GM18511 (cell line): ENCODE results near the gene SPAG8.

ENCODE experiments used
- ATAC-seq: cut with Tn5 transposase; IDR thresholded peaks from one replicate; pipeline ENCODE4 v1.9.1; 2021; ENCODE audit warnings: mild to moderate bottlenecking, moderate library complexity; ENCODE audit not compliant: unreplicated experiment

The SPAG8 gene

DNA sequence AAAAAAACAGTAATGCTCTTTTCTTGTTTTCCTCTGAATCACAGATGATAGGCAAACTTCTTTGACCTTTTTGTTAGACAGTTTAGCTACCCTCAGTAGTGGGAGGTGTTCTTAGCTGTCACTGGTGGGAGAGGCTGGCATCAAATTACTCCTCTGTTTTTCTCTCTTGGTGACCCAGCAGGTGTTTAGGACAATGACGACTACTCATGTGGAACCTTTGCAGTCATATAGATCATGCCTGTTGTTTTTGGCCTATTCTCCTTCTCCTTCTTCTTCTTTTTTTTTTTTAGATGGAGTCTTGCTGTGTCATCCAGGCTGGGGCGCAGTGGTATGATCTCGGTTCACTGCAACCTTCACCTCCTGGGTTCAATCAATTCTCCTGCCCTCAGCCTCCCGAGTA lies 36.0 kb downstream of the SPAG8 start:
- ATAC-seq, result no peak

DNA sequence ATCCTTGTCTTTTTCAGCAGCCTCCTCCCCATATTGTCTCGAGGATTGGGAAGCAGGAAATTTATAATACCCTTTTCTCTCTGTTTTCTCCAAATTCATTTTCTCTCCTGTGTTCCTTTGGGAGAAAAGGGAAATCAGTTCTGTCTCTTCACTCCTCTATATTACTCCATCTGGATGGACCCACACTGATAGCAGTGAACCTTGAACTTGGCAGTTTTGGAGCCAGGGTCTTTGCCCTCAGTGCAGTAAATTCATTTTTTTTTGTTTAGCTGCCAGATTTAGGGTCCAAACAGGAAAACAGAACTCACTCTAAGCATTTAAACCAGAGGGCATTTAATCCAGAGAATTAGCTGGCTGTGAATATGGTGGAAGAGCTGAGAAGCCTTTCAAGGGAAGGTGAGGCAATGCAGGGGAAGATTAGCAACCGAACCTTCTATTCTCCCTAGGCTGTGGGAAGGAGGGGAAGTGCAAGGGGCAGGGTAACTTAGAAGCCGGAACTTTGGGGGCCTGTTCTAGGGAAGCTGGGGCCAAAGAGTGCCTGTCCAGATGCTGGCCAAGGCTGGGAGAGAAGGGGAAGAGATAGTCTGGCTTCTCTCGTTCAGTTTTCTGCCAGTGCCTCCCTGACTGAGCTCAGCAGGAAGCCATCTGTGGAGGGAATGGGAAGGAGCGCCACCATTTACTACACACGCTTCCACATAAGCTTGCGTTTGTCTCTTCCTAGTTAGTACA lies 37.0 kb downstream of the SPAG8 start:
- ATAC-seq, result no peak

DNA sequence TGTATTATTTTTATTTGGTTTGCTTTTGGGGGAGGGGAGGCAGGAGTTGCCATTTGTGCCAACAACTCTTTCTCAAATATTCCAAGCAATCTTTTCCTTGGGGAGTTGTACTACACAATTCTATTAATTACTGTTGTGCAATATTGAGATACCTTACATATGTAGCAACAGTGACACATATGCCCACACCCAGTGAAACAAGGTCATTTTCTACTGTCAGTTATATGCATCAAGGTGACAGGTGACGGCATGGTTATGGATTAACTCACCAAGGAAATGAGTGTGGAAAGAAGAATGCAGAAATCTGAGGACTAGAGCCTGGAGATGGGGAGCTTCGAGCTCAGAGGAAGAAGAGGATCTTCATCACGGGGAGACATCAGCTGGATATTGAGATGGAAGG lies 40.1 kb downstream of the SPAG8 start:
- no peak for ATAC-seq

DNA sequence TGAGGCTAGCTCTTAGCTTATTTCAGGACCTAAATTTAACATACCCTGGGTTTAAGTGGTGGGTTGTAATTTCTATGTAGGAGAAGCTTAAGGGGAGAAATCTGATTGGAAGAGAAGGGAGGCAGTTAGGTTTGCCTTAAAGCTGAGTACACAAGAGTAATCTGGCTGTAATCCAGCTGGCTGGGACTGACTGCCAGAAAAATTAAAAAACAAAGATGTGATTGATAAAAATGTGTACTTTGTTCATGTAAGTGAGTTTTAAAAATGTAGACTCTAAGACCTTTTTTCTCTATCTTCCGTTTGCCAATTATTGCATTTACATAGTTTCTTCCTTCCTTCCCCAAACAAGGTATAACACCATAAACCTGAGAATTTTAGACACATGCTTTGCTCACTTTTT lies 40.5 kb downstream of the SPAG8 start:
- ATAC-seq, result no peak

DNA sequence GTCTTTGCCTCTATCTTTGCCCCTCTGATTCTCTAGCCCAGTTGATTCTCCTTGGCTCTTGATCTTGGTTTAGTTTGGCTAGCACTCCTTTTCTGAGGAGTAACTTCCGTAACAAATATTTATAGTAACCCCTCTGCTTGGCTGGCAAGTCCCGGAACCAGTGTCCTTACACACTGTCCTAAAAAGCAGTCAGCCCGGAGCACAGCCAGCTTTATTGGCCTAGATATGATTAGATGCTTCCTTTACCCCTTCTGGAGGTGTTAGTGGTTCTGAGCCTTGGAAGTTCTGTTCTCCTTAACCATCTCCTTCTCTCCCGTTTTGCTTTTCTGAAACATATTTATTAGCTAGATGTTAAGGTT lies 41.0 kb downstream of the SPAG8 start:
- no peak for ATAC-seq

DNA sequence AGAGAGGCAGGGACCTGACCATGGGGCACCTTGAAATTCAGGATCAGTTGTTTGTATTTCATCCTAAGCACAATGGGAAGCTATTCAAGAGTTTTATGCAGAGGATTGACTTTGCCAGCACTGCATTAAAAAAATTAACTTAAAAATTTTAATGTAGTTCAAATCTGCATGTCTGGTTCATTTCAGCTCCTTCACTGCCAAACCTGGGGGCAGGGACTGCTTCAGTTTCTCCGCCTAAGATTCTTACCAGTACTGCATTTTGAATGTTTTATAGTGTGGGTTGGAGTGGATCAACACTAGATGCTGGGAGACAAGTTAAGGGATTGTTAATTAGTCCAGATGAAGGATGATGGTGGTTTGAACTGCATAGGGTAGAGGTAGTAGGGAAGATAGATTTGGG lies 42.3 kb downstream of the SPAG8 start:
- no peak for ATAC-seq

DNA sequence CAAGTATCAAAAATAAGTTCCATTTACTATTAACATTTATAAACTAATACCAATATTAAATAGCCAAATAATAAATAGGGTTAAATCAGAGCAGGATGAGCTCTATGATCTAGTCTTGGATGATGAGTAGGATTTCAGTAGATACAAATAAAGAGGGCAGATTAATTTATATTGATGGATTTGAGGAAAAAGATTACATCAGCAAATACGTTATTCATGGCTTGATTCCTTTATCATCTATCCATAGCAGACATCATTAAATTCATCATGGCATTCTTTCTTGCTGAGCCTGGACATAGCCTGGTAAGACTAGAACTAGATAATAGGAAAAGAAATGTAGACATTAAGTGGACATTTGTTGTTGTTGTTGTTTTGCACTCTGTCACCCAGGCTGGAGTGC lies 44.6 kb downstream of the SPAG8 start:
- no peak for ATAC-seq

DNA sequence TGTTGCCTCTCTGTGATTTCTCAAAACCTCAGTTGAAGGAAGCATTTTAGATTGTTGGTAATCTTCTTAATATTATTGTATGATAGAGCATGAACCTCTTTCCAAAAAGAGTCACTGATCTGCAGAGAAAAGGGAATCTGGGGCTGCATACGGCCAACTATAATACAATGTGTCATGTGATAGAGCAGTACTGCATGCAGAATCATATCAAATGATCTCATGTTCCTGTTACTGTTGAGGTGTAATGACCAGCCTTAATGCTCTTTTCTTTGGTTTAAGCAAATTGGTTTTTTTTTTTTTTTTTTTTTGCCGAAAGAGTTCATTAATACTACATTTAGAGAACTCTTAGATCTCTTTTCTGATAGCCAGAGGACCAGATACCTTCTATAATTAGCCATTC lies 45.1 kb downstream of the SPAG8 start:
- ATAC-seq, result no peak

DNA sequence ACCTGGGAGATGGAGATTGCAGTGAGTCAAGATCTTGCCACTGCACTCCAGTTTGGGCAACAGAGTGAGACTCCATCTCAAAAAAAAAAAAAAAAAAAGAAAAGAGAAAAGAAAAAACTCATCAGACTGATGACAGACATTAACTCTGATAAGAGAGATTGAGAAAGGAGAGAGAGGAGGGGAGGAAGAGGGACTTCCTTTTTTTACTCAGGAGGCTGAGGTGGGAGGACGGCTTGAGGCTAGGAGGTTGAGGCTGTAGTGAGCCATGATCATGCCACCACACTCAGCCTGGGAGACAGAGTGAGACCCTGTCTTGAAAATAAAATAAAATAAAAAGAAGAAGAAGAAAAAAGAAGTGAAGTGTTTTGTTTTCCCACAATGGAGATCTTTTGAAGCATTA lies 48.3 kb downstream of the SPAG8 start:
- ATAC-seq, result no peak

DNA sequence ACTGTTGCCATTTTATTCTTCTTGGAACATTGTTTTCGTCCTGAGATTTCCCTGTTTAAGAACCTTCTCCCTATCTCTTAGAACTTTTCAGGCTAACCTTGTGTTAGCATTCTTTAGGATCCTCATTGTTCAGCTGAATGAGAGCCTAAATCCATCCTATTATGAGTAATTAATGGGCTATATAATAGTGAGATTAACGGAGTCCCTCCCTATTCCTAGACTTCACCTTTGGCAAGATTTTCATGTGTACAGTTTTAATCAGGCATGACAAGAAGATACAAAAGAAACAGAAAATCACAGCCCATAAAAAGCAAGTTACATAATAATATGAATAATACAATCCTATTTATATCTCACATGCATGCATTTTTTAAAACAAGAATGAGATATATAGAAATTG lies 48.9 kb downstream of the SPAG8 start:
- no peak for ATAC-seq

DNA sequence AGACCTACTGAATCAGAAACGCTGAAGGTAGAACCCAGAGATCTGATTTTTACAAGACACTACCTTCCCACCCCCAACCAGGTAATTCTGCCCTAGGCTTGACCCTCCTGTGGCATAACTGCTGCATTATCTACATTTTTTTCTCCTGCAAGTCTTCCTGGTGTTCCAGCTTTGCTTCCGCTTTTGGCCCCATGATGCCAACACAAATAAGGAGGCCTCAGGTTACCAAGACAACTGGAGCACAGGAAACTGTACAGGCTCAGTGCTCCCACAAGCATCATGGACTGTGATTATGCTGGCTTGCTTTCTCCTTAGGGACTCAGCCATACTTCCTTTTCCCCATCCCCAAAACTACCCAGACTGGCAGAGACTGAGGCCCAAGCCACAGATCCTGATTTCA lies 51.4 kb downstream of the SPAG8 start:
- ATAC-seq, result no peak

DNA sequence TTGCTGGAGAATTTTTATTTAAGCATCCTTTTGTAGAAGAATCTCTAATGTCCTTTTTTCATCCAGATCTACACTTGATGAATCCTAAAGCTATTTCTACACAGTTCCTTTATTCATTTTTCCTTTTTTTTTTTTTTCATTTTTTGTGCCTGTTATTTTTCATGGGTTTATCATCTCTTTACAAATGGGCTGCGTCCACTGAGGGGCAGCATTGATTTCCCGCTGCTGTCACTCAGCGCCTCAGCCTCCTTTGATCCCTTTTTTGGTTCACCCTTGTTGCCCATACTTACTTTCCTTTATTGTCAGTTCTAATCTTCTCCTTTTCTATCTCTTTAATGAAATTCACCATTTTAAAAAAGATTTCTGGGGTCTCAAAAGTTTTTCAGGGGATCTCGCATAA lies 52.3 kb downstream of the SPAG8 start:
- no peak for ATAC-seq
